PC-9 (cell line): ENCODE measurements around the gene PDLIM5.

Experiments used
- EZH2 ChIP-seq: fragments of 200-600 bp; sonication (generic); IDR thresholded peaks from 2 replicates; pipeline ENCODE4 v1.8.0; 2017; ENCODE audit warnings: antibody characterized with exemption, low read depth
- TF ChIP-seq, protein P1 (sequence below): fragments of 200-600 bp; sonication (generic); conservative IDR thresholded peaks from 2 replicates; pipeline ENCODE4 v1.6.1; 2017; ENCODE audit warnings: mixed run types, antibody characterized with exemption, mild to moderate bottlenecking, moderate library complexity

DNA sequence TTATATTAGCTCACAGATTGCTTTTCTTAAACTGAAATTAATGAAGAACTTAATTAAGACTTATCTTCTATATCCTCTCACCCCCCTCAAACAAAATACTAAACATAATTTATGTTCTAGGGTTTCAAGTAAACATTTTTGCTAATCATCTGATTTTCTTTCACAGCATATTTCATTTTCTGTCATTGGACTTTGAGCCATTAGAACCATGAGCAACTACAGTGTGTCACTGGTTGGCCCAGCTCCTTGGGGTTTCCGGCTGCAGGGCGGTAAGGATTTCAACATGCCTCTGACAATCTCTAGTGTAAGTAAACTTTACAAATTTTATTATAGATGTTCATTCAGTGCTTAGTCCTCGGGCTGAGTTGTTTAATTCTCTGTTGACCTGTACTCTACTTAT is 3.3 kb downstream of the PDLIM5 start:
- TF ChIP-seq, protein P1, sequence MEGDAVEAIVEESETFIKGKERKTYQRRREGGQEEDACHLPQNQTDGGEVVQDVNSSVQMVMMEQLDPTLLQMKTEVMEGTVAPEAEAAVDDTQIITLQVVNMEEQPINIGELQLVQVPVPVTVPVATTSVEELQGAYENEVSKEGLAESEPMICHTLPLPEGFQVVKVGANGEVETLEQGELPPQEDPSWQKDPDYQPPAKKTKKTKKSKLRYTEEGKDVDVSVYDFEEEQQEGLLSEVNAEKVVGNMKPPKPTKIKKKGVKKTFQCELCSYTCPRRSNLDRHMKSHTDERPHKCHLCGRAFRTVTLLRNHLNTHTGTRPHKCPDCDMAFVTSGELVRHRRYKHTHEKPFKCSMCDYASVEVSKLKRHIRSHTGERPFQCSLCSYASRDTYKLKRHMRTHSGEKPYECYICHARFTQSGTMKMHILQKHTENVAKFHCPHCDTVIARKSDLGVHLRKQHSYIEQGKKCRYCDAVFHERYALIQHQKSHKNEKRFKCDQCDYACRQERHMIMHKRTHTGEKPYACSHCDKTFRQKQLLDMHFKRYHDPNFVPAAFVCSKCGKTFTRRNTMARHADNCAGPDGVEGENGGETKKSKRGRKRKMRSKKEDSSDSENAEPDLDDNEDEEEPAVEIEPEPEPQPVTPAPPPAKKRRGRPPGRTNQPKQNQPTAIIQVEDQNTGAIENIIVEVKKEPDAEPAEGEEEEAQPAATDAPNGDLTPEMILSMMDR: no peak
- no peak for TF ChIP-seq EZH2
